Karpas-422 (cell line): ENCODE measurements around the gene METTL4. TPM values are rescaled to one million over a fixed set of nuclear protein-coding genes. Genes with fewer than 3 reads are reported as not detected.
A peak's percentile ranks its signal among the peaks of the same experiment; 100 is the strongest.

Experiments
- DNase-seq: peaks from one replicate; pipeline ENCODE4 v3.0.0-alpha.2; 2015
- H2AFZ ChIP-seq: fragments of 200-600 bp; sonication (generic); 2 replicates; pipeline ENCODE4 v1.6.1; 2014; ENCODE audit warnings: antibody characterized with exemption, low read length, mixed read lengths
- H3K27ac ChIP-seq: fragments of 200-600 bp; sonication (generic); 2 replicates; pipeline ENCODE4 v1.5.1; 2014; ENCODE audit warnings: mild to moderate bottlenecking, low read length, moderate library complexity
- H3K27me3 ChIP-seq: fragments of 200-600 bp; sonication (generic); 2 replicates; pipeline ENCODE4 v1.6.1; 2014; ENCODE audit warnings: low read length, mixed read lengths
- H3K36me3 ChIP-seq: fragments of 200-600 bp; sonication (generic); 2 replicates; pipeline ENCODE4 v1.6.1; 2014; ENCODE audit warnings: low read length, mixed read lengths; ENCODE audit not compliant: insufficient read depth
- H3K4me1 ChIP-seq: fragments of 200-600 bp; sonication (generic); 2 replicates; pipeline ENCODE4 v1.6.1; 2014; ENCODE audit warnings: mild to moderate bottlenecking, low read length, mixed read lengths
- H3K4me2 ChIP-seq: fragments of 200-600 bp; sonication (generic); 2 replicates; pipeline ENCODE4 v1.6.1; 2014; ENCODE audit warnings: low read length, low read depth, mild to moderate bottlenecking; ENCODE audit not compliant: poor library complexity, severe bottlenecking
- H3K4me3 ChIP-seq: fragments of 200-600 bp; sonication (generic); 2 replicates; pipeline ENCODE4 v1.5.1; 2014; ENCODE audit warnings: mild to moderate bottlenecking, antibody characterized with exemption, low read length, mixed read lengths
- H3K79me2 ChIP-seq: fragments of 200-600 bp; sonication (generic); 2 replicates; pipeline ENCODE4 v1.6.1; 2014; ENCODE audit warnings: mild to moderate bottlenecking, low read length, mixed read lengths
- H3K9ac ChIP-seq: fragments of 200-600 bp; sonication (generic); 2 replicates; pipeline ENCODE4 v1.6.0; 2014; ENCODE audit warnings: low read length
- H3K9me2 ChIP-seq: fragments of 200-600 bp; sonication (generic), shearing (Covaris generic); replicated peaks from 2 replicates; pipeline ENCODE4 v1.6.0; 2014; ENCODE audit warnings: mild to moderate bottlenecking, low read length, moderate library complexity; ENCODE audit not compliant: insufficient read depth
- H3K9me3 ChIP-seq: fragments of 300-700, 200-600 bp; sonication (generic); 2 replicates; pipeline ENCODE4 v1.6.1; 2014; ENCODE audit warnings: low read length, mixed read lengths
- H4K20me1 ChIP-seq: fragments of 200-600 bp; sonication (generic); 2 replicates; pipeline ENCODE4 v1.6.1; 2014; ENCODE audit warnings: mild to moderate bottlenecking, antibody characterized with exemption, low read length, low read depth; ENCODE audit not compliant: insufficient read depth
- total RNA-seq: library from RNA; depleted of rRNA; stranded (reverse); fragments of >200 nt; shearing (Covaris generic); gene quantifications from 2 replicates; pipeline ENCODE4 v1.2.3, GENCODE V29; 2014; ENCODE audit warnings: low replicate concordance

Gene METTL4
- total RNA-seq, 1 experiment from 2014 or later: 15.8 TPM

GRCh38 chr18:2602844-2603243 lies 31.5 kb upstream of the METTL4 start:
- no peak for DNase-seq
- Histone ChIP-seq H3K9me3 (no peaks in the 10 kb centered on the region), H3K4me3 (no peak overlapping the region), H3K4me2 (no peak overlapping the region), H3K27me3 (no peaks in the 10 kb centered on the region), H3K4me1 (no peaks in the 10 kb centered on the region), H3K79me2 (no peaks in the 10 kb centered on the region), H3K27ac (no peak overlapping the region), H3K36me3 (peaks cover 77% of the 10 kb centered on the region), H3K9me2 (no peaks in the 10 kb centered on the region), H3K9ac (no peak overlapping the region), H2AFZ (no peak overlapping the region), H4K20me1 (no peaks in the 10 kb centered on the region)

DNA sequence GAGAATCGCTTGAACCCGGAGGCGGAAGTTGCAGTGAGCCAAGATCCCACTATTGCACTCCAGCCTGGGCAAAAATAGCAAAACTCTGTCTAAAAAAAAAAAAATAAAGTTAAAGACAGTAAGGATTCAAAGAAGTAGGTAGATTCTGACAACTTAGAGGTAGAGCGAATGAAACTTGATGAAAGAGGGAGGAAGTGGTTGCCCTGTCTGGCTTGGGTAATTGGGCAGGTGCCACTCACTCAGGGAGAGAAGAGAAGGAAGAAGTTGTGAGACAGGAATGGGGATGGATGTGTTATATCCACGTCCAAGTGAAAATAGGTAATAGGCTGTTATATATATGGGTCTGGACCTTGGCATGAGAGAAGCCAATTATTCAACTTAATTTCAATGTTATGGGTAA lies 26.3 kb upstream of the METTL4 start:
- no peak for DNase-seq
- H3K9me3 ChIP-seq: no peaks in the 10 kb centered on the region
- no peaks in the 10 kb centered on the region for H3K9me2 ChIP-seq
- H3K4me1 ChIP-seq: no peaks in the 10 kb centered on the region
- H3K79me2 ChIP-seq: peaks cover 4% of the 10 kb centered on the region; the same call in 1 of the 2 replicates
- H3K27ac ChIP-seq: no peak overlapping the region
- no peak overlapping the region for H2AFZ ChIP-seq
- no peaks in the 10 kb centered on the region for H4K20me1 ChIP-seq
- no peak overlapping the region for H3K9ac ChIP-seq
- H3K27me3 ChIP-seq: no peaks in the 10 kb centered on the region
- no peak overlapping the region for H3K4me2 ChIP-seq
- peaks cover 77% of the 10 kb centered on the region for H3K36me3 ChIP-seq
- no peak overlapping the region for H3K4me3 ChIP-seq

DNA sequence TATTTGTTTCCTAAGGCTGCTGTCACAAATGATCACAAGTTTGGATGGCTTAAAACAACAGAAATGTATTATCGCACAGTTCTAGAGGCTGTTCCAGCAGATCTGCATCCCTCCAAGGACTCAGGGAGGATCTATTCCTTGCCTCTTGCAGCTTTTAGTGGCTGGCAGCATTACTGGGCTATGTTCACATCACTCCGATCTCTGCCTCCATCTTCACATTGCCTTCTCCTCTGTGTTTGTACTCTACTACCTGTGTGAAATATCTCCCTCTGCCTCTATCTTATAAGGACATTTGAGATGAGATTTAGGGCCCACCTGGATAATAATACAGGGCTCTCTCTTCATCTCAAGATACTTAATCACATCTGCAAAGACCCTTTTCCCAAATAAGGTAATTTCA lies 19.0 kb upstream of the METTL4 start:
- no peak for DNase-seq
- no peaks in the 10 kb centered on the region for H3K27me3 ChIP-seq
- no peak overlapping the region for H3K27ac ChIP-seq
- H3K4me3 ChIP-seq: no peak overlapping the region
- no peak overlapping the region for H3K4me2 ChIP-seq
- no peak overlapping the region for H2AFZ ChIP-seq
- H3K36me3 ChIP-seq: peaks cover 83% of the 10 kb centered on the region
- no peak overlapping the region for H3K9ac ChIP-seq
- no peaks in the 10 kb centered on the region for H3K4me1 ChIP-seq
- no peaks in the 10 kb centered on the region for H4K20me1 ChIP-seq
- no peaks in the 10 kb centered on the region for H3K9me3 ChIP-seq
- peaks cover 26% of the 10 kb centered on the region for H3K79me2 ChIP-seq
- H3K9me2 ChIP-seq: no peaks in the 10 kb centered on the region

GRCh38 chr18:2589345-2590068 lies 18.2 kb upstream of the METTL4 start:
- Histone ChIP-seq H3K9ac (no peak overlapping the region), H3K9me3 (no peaks in the 10 kb centered on the region), H3K4me2 (no peak overlapping the region)

GRCh38 chr18:2588666-2589344 lies 17.5 kb upstream of the METTL4 start:
- H3K9me2 ChIP-seq: no peaks in the 10 kb centered on the region
- no peak overlapping the region; the same call in 1 of the 2 replicates for H3K27ac ChIP-seq
- no peak overlapping the region for H3K4me3 ChIP-seq
- H3K9ac ChIP-seq: no peak overlapping the region
- H3K27me3 ChIP-seq: no peaks in the 10 kb centered on the region
- peaks cover 81% of the 10 kb centered on the region for H3K36me3 ChIP-seq
- no peaks in the 10 kb centered on the region for H3K4me1 ChIP-seq
- H4K20me1 ChIP-seq: no peaks in the 10 kb centered on the region
- peaks cover 31% of the 10 kb centered on the region for H3K79me2 ChIP-seq
- H3K4me2 ChIP-seq: no peak overlapping the region
- no peak for DNase-seq
- no peaks in the 10 kb centered on the region for H3K9me3 ChIP-seq
- H2AFZ ChIP-seq: no peak overlapping the region

More at GRCh38 chr18:2589345-2590068, 18.2 kb upstream of the METTL4 start:
- Histone ChIP-seq H3K4me1 (no peaks in the 10 kb centered on the region), H3K9me2 (no peaks in the 10 kb centered on the region), H2AFZ (no peak overlapping the region), H4K20me1 (no peaks in the 10 kb centered on the region), H3K79me2 (peaks cover 30% of the 10 kb centered on the region), H3K4me3 (no peak overlapping the region), H3K27ac (no peak overlapping the region; the same call in 1 of the 2 replicates), H3K36me3 (peaks cover 85% of the 10 kb centered on the region), H3K27me3 (no peaks in the 10 kb centered on the region)
- DNase-seq: no peak

- H3K79me2 ChIP-seq: peaks cover 32% of the 10 kb centered on the region
- no peak overlapping the region for H2AFZ ChIP-seq
Measured at GRCh38 chr18:2587788-2588187, 16.5 kb upstream of the METTL4 start.

DNA sequence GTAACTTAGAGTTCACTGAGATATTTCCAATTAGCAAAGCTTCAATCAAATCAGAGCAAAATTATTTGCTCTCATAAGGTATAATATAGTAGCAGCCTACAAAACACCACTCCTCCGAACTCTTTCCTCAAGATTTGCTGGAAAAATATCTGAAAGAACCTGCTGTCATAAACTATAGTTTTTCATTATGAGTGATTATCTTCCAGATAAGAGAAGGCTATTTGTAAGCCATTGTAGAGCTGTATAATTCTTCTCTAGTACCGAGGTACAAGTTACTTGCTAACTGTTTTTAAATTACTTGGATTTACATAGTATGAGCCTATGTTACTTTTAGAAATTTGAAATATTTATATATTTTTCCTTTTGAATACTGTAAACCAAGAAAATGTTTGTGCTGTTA lies 2.1 kb upstream of the METTL4 start:
- Histone ChIP-seq H3K4me2 (peak overlapping the region; percentile 87), H3K4me3 (peak overlapping the region; percentile 86), H2AFZ (no peak overlapping the region), H3K27me3 (no peaks in the 10 kb centered on the region), H4K20me1 (no peaks in the 10 kb centered on the region), H3K27ac (peak overlapping the region; percentile 79), H3K79me2 (peaks cover 87% of the 10 kb centered on the region), H3K9me2 (no peaks in the 10 kb centered on the region), H3K4me1 (peaks cover 33% of the 10 kb centered on the region), H3K9me3 (no peaks in the 10 kb centered on the region), H3K9ac (peak overlapping the region; percentile 86), H3K36me3 (peaks cover 41% of the 10 kb centered on the region)
- no peak for DNase-seq

More at GRCh38 chr18:2587788-2588187, 16.5 kb upstream of the METTL4 start:
- no peak for DNase-seq
- Histone ChIP-seq H3K36me3 (peaks cover 77% of the 10 kb centered on the region), H3K4me1 (no peaks in the 10 kb centered on the region), H3K4me2 (no peak overlapping the region), H3K4me3 (no peak overlapping the region), H3K27me3 (no peaks in the 10 kb centered on the region), H3K9ac (no peak overlapping the region), H3K9me2 (no peaks in the 10 kb centered on the region), H3K27ac (no peak overlapping the region), H3K9me3 (no peaks in the 10 kb centered on the region), H4K20me1 (no peaks in the 10 kb centered on the region)

GRCh38 chr18:2572892-2573291 lies 1.6 kb upstream of the METTL4 start:
- H2AFZ ChIP-seq: no peak overlapping the region
- no peaks in the 10 kb centered on the region for H3K9me2 ChIP-seq
- peaks cover 33% of the 10 kb centered on the region for H3K4me1 ChIP-seq
- peak overlapping the region; percentile 87 for H3K4me2 ChIP-seq
- H3K9ac ChIP-seq: peak overlapping the region; percentile 86
- H3K27me3 ChIP-seq: no peaks in the 10 kb centered on the region
- H3K36me3 ChIP-seq: peaks cover 36% of the 10 kb centered on the region
- no peaks in the 10 kb centered on the region for H4K20me1 ChIP-seq
- peak overlapping the region; percentile 79 for H3K27ac ChIP-seq
- no peaks in the 10 kb centered on the region for H3K9me3 ChIP-seq
- peaks cover 88% of the 10 kb centered on the region for H3K79me2 ChIP-seq
- no peak for DNase-seq
- peak overlapping the region; percentile 86 for H3K4me3 ChIP-seq
